Measurements from ENCODE around the gene FRA10AC1.
"Not testable (repeated sequence)": the region's sequence is repeated elsewhere in the genome, so short reads cannot be mapped to it uniquely, and the experiment has no call there.

The FRA10AC1 gene

DNA sequence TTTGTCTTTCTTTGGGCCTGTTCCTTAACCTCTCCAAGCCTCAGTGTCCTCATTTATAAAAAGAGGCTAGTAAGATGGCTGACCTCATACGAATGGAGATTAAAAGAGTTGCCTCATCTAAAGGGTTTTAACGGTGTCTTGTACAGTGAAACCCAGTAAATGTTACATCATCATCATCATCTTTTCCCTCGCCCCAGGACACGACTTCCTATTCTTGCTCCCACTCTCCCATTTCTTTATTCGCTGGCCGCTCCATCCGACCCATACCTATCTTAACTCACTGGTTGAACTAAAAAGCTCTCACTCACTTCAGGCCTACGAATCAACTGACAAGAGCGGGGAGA is 554 bp downstream of the FRA10AC1 start:
- no peak for DNase-seq

DNA sequence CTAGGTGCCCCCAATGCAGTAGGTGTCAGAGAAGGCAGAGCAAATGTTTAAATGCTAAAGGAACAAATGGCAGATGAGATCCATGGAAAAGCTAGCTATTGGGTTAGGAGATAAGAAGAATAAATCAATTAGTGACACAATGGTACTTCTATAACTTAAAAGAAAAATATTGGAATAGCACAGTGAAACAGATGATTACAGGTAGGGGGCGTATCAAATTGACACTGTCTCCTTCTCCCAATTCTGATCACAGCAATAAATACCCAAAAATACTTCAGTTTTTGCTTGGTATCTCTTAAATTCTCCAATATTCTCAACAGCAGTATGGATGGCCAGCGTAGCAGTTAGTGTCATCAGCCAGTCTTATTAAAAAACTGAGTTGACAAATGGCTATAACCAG is 5.2 kb downstream of the FRA10AC1 start:
- no peak for DNase-seq

DNA sequence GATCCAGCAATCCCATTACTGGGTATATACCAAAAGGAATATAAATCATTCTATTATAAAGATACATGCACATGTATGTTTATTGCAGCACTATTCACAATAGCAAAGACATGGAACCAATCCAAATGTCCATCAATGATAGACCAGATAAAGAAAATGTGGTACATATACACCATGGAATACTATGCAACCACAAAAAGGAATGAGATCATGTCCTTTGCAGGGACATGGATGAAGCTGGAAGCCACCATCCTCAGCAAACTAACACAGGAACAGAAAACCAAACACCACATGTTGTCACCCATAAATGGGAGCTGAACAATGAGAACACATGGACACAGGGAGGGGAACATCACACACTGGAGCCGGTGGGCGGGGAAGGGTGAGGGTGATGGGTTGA is 5.8 kb downstream of the FRA10AC1 start:
- DNase-seq = not testable (repeated sequence)

DNA sequence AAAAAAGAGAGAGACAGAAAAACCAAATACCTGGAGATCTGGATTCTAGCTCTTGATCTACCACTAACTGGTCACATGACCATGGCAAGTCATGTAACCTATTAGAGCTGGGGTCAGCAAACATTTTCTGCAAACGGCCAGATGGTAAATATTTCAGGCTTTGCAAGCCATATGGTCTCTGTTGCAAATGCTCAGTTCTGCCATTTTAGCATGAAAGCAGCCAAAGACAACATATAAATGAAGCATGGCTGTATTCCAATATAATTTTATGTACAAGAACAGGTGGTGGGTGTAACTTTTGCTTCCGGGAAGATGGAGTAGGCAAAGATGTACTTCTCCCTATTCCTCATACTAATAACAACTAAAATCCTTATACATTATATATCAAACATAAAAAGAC is 6.7 kb downstream of the FRA10AC1 start:
- no peak for DNase-seq

DNA sequence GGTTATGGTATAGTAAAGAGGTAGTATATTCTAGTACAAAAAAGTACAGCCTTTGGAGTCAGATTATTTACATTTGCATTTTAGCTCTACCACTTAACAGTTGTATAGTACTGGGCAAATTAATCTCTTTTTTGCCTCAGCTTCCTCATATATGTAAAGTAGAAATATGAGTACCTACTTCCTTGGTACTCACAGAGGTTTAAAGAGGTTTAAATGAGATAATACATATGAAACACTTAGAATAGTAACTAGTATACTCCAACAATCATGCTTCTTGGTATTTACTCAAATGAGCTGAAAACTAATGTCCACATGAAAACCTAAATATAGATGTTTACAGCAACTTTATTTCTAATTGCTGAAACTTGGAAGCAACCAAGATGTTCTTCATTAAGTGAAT is 14.7 kb downstream of the FRA10AC1 start:
- no peak for DNase-seq

DNA sequence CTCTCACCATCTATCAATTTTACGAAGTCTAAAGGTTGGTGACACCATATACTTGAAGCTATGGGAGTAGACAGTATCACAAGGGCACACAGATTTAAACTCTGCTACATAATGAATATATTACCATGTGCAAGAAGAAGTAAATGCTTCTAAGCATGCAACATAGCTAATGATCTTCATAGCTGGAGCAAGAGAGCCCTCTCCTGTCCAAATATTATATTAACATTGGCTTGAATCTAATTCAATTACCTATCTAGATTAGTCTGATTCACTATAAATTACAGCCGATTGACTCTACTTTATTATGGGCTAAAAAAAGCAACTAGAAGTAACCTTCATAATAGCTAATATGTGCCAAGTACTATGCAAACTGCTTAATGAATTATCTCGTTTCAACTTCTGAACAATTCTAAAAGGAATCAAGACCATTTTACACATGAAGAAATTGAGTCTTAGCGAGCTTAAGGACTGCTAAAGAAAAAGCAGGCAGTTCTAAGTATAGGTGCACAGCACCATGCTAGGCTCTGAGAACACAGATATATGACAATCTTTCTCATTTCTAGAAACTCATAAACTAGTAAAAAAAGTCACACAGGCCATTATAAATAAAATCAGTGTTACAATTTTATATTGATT is 21.9 kb downstream of the FRA10AC1 start:
- peak; percentile 39 for DNase-seq

DNA sequence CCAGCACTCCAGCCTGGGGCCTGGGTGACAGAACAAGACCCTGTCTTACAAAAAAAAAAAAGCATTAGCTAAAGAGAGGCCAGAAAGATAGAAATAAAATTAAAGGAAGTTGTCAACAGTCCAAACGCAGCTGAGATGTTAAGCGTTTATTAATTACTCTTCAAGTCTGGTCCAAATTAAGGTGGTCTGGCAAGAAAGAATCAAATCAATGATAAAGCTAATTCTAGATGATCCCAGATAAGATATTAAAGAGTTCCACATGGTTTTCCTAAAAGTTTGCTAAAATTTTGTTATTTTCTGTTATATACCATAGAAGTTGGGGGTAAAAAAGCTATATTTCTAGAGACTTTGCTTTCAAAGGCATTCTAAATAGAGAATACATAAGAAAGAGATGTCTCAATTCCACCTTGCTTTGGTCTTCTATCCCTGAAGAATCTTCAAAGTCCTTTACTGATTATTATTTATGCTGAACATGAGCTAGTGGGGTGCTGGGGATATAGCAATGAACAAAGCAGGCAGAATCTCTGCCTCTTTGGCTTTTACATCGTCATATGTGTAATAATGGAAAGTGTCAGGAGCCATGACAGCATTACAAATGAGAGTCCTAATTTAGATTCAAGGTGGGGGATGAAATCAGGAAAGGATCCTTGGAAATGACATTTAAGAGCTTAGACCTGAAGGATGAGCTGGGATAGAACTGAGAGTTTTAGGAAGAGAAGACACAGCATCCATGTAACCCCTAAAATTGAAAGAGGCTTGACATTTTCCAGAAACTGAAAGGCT is 23.4 kb downstream of the FRA10AC1 start:
- DNase-seq = no peak

DNA sequence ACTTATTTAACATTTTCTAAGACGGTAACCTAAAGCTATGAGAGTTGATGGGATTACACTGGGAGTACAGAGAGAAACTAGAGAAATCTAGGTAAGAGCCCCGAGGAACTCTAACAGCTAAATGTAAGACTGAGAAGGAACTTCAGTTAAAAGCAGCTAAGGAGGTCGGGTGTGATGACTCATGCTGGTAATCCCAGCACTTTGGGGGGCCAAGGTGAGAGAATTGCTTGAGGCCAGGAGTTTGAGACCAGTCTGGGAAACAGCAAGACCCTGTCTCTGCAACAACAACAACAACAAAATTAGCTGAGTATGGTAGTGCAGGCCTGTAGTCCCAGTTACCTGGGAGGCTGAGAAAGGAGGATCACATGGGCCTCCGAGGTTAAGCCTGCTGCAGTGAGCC is 24.0 kb downstream of the FRA10AC1 start:
- DNase-seq = no peak

DNA sequence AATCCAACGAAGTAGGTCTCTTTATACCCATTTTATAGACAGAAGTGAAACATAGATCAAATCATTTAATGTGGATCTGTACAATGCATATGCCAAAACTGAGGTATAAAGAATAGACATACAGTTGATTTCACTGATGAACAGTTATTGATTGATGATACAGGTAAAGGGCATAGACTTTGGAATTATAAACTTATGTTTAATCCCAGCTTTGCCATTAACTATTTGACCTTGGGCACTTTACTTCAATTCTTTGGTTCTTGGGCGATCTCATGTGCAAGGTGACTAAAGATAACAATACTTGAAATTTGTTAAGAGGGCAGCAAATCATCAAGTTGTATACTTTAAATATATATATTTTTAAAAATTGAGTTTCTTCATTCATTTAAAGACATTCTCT is 28.6 kb downstream of the FRA10AC1 start:
- no peak for DNase-seq

DNA sequence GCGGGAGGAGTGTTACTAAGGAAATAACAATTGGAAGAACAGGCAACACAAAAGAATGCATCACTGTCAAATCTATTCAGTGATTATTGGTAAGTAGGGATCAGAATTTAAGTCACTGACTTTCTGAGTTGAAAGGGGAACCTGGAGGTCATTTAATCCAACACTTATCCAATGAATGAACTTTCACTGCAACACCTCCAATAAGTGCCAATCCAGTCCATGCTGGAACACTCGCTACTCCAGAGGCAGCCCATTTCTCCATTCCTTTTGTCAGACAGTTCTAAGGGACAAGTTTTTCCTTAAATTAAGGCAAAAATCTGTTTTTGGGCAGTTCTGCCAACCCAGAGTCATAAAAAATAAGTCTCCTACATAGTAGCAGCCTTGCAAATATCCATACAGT is 29.5 kb downstream of the FRA10AC1 start:
- no peak for DNase-seq

DNA sequence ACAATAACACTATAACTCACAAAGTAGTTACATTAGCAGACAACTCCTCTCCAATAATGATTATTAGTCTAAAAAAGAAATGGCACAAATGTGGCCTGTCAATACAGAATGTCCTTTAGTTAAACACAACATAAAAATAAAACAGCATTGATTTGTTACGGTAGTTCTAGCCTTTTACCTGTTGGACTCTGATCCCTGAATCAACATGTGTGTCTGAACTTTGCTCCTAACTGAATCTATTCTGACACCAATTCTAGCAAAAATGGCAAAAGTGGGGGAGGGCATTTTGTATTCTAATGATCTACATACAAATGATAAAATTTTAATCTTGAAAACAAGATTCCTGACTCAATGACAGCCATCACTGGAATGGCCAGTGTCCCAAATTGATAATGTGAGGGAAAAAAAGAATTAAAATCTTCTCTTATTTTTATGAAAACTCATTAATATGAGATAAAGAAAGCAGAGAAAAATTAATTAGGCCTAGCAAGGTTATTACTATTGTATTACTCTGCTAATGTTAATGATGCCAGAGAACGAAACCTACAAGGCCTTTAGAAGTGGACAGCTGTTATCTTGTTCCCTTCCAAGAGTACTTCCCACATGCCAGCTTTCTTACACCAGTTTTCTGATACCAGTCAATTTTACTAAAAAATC is 30.2 kb downstream of the FRA10AC1 start:
- no peak for DNase-seq

DNA sequence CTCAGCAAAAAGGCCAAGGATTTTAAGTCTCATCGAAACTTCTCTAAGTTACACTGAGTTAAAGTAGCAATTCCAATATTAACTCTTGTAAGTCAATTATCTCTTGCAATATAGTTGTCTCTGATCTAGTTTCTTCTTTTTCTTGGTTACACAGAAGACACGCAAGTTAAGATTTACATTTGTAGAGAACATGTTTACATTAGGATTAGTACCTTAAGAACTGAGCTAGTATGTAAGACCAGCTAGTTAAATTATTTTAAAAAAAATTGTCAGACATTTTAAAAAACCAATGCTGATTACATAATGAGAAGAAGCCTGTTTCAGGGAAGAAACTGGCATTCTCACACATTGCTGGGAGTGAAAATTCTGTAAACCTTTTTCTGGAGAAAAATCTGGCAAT is 31.4 kb downstream of the FRA10AC1 start:
- no peak for DNase-seq

DNA sequence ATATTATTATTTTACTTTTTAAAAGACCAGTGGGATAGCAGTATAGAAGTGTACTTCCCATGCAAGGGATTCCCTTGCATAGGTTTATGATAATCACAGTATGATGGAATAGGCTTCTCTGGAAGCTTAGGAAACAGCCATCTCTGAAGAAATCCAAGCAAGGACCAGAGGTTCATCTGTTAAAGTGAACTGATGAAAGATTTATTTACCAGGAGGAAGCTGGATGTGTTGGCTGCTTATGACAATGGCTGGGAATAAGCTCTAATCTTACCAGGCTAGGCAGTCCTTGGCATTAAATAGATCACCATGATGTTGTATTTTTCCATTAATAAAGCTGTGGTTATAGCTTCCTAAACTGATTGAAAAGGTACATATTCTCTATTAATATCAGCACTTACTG is 32.0 kb downstream of the FRA10AC1 start:
- DNase-seq = no peak

DNA sequence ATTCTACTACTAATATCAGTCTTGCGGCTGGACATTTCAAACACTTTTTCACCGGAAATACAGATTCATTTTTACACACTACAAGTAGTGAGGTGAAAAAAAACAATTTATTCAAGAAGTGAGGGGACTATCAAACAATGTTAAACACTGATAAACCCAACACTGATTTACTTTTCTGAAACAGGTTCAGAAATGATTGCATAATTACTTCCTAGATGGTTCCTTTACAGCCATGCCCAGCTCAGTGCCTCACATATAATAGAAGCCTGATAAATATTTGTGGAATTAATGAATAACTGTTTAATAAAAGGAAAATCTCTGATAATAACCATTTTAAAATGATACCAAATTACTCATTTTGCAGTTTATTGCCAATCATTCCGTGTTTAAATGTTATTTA is 34.6 kb downstream of the FRA10AC1 start:
- no peak for DNase-seq

DNA sequence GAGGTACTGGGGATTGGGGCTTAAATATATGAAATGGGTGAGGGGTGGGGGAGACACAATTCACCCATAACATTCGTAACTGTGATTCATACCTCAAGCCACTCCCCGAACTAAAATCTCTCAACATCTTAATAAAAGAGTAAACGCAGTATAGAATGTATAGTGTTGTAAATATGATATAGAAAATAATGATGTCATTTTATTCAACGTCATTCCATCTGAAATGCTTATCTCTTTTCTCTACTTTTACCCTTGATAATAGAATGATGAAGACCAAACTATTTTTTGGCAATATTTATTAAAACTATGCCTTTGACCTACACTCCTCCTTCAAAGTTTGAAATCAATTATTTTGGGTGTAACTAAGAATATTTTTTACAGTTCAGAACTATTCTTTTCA is 36.4 kb downstream of the FRA10AC1 start:
- DNase-seq = no peak

DNA sequence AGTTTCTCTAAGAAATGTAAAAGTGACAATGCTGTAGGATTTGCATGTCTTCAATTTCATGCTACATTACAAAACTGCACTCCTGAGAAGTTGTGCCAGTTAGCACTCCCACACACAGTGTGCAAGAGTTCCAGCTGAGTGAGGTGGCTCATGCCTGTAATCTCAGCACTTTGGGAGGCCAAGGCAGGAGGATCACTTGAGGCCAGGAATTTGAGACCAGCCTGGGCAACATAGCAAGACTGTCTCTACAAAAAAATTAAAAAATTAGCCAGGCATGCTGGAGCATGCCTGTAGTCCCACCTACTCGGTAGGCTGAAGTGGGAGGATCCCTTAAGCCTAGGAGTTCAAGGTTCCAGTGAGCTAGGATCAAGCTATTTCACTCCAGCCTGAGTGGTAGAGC is 44.6 kb downstream of the FRA10AC1 start:
- no peak for DNase-seq

DNA sequence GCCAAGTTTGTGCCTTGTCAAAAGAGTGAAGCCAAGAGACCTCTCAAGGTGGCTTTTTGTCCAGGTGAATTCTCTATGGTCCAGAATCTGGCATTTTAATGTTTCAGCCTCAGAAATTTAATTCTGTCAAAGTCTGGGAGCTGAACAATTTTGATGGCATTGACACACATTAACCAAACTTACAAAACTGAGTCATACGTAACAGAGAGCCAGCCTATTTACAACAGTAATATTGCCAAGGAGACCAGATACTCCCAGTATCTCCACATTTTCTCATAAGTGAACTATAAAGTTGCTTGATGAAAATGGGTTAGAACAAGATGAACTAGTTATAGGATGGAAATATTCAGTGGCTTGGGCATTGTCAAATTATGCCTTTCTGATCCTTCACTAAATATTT is 46.2 kb downstream of the FRA10AC1 start:
- DNase-seq = no peak

DNA sequence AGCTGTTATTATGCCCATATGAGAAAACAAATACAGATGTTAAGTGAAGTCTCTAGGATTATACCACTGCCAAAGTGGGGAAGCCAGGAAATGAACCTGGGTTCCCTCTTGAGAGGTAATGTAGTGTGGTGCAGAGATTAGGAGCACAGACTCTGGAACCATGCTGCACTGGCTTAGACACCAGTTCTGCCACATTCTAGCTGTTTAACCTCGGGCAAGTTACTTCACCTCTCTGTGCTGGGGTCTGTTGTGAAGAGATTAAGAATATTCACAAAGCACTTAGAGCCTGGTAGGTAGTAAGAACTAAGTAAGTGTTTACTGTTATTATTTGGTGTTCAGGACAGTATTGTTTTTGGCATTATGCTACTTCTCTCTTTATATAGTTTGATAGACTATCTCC is 48.2 kb downstream of the FRA10AC1 start:
- no peak for DNase-seq

DNA sequence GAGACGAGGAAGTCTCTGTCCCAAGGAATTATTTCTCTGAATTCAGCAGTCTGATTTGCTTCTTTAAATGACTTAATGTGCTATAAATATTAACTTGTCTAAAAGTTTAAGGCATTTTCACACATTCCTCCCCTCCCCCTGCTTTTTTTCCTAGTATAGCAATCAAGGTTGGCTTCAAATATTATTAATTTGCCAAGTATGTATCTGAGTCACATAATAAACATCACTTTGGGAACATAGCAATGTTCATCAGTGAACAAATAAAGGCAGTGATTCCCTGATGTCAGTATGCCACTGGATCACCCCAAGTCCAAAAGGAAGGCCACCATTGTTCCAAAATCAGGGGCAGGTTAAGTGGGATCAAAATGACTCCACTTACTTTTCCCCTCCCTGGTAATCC is 49.5 kb downstream of the FRA10AC1 start:
- DNase-seq = no peak

DNA sequence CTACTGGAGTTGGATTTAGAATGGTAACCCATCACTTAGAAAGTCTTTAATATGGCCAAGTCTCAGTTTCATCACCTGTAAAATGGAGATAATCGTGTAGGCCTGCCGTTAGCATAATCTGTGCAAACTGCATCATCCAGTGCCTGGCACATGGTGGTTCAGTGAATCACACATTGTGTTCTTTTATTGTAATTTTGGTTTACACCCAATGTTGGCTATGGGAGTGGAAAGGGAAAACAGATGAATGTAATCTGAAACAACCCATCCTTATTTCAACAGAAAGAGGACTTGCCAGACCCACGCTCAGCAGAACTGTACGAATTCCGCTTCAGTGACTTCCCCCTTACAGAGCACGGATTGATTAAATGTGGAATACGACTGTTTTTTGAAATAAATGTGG is 62.6 kb downstream of the FRA10AC1 start:
- no peak for DNase-seq

DNA sequence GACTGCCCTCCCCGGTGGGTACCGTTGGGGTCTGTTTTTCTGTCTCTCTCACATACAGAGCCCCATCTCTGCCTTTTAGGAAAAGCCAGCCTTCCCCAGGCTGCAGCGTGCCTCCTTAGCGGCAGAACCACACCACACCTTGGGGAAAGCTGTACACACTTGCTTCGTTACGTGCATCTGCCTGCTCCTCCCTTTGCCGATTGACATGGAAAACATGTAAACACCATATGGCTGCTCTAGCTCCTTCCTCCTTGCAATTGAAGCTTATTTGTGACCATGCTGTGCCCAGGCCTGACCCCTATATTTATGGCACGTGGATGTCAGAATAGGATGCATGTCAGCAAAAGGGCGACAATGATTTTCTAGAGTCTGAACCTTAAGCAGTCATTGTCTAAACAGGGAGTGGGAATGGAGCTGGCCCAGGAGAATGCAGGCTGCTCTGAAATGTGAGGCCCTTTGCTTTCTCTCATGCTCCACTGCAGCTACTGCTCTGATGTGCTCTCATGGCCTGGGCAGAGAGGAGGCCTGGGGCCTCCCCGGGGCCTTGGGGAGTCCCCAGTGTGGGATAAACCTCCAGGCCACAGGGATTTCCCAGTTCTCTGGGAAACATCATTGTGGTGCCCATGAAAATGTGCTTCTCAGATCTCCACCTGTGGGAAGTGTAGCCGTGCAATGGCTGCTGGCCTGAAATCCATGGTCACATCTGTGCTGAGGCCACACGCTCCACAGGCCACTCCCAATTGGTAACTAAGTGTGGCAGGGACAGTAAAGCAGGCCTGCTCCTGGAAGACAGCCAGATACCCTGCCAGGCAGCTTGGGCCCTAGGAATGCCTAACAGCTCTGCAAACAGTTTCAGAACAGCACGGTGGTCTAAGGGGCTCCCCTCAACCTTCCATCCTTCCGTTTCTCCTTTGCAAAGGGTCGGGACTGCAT is 71.5 kb downstream of the FRA10AC1 start:
- no peak for DNase-seq

DNA sequence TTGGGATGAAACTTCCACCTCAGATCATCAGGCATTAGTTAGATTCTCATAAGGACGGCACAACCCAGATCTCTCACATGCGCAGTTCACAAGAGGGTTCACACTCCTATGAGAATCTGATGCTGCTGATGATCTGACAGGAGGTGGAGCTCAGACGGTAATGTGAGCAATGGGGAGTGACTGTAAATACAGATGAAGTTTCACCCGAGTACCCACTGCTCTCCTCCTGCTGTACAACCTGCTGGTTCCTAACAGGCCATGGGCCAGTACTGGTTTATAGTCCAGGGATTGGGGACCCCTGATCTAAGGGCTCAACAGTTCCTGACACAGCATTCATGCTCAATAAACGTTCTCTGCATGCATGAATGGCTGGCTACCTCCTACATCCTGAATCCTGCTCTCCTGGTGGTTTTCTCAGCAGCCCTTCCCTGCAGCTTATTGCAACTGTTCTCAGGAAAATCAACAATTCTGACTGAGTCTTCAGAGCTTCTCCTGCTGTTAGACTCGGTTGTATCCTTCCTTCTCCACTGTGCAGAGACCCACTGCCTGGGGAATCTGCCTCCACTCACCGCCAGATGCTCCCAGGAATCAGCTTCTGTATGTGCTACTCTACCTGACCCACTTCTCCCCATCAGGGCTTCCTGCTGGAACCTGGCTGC is 72.6 kb downstream of the FRA10AC1 start:
- DNase-seq = no peak

DNA sequence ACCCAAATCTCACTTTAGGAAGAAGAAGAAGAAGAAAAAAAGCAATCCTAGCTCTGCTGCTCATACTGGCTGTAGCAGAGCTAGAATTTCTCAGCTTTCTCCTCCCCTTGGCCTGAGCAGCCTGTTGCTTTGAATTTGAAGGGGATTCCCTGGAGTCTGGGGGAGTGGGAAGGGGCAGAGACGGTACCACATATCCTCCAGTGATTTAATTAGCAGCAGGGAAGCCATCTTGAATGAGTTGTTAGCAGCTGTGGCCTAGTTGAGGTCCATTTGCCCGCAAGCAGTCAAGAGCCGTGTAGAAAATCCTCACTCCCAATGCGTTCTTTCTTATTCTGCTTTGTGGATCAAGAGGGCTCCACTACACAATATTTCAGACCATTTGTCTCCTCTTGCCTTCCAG is 73.5 kb downstream of the FRA10AC1 start:
- DNase-seq = no peak

Data from NCI-H526 treated with DMSO at 0.1 percent for 48 hours (cell line).